Transverse colon (tissue), 4 donors: ENCODE measurements around the gene ABCB11.

ENCODE experiments used
- POLR2AphosphoS5 ChIP-seq, 3 donors: sonication (generic); formaldehyde crosslinking; IDR thresholded peaks; one replicate each; pipeline ENCODE4 v1.6.1; 2016; ENCODE audit warnings: antibody characterized with exemption in 3 of 3
- TF ChIP-seq, protein P1 (sequence below), 5 experiments: fragments of 200-600 bp in 3 of 5; fragments of 450-650 bp in 2 of 5; sonication (generic) in 3 of 5; IDR thresholded peaks; 1 replicate in 2 of 5; 2 replicates in 3 of 5; pipeline ENCODE4 v1.5.1; 2016 to 2017; ENCODE audit warnings: antibody characterized with exemption in 5 of 5, inconsistent platforms in 3 of 5, mild to moderate bottlenecking in 2 of 5, moderate library complexity in 1 of 5

DNA sequence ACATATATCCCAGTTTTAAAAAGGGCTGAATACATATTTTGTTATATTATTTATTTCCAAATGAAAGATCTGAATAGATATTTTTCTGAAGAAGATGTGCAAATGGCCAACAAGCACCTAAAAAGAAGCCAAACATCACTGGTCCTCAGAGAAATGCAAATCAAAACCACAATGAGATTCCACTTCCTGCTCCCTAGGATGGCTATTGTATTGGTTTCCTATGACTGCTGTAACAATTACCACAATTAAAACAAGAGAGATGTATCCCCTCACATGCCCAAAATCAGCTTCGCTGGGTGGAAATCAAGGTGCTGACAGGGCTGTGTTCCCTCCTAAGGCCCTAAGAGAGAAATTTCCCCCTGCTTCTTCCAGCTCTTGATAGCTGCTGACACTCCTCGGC lies 23.2 kb downstream of the ABCB11 start:
- TF ChIP-seq, protein P1, sequence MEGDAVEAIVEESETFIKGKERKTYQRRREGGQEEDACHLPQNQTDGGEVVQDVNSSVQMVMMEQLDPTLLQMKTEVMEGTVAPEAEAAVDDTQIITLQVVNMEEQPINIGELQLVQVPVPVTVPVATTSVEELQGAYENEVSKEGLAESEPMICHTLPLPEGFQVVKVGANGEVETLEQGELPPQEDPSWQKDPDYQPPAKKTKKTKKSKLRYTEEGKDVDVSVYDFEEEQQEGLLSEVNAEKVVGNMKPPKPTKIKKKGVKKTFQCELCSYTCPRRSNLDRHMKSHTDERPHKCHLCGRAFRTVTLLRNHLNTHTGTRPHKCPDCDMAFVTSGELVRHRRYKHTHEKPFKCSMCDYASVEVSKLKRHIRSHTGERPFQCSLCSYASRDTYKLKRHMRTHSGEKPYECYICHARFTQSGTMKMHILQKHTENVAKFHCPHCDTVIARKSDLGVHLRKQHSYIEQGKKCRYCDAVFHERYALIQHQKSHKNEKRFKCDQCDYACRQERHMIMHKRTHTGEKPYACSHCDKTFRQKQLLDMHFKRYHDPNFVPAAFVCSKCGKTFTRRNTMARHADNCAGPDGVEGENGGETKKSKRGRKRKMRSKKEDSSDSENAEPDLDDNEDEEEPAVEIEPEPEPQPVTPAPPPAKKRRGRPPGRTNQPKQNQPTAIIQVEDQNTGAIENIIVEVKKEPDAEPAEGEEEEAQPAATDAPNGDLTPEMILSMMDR (IDR thresholded peaks at IDR 0.05): no peak
- TF ChIP-seq POLR2AphosphoS5 (IDR thresholded peaks at IDR 0.05): no peak
